HG02943 (cell line): Measurements from ENCODE around the gene SLC22A23.

Experiments
- ATAC-seq: cut with Tn5 transposase; IDR thresholded peaks from one replicate; pipeline ENCODE4 v1.9.1; 2021; ENCODE audit warnings: mild to moderate bottlenecking, low read depth, moderate library complexity; ENCODE audit not compliant: unreplicated experiment

The SLC22A23 gene

DNA sequence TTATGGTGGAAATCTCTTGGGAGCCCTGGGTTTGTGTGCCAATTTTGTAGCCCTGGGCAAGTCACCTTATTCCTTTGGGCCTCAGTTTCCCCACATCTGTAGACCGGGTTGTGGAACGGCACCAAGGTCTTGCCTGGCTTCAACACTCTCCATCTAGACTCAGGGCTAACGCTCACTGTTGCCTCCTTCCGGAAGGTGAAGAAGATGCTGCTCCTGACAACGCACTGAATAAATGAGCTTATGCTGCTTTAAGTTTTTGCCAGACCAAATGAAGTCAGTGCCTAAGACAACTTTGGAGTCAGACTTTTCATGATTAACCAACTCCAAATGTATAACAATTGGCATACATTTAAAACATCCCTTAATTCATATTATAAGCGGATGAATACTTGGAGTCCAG, 145.0 kb downstream of the SLC22A23 start:
- ATAC-seq, result no peak

DNA sequence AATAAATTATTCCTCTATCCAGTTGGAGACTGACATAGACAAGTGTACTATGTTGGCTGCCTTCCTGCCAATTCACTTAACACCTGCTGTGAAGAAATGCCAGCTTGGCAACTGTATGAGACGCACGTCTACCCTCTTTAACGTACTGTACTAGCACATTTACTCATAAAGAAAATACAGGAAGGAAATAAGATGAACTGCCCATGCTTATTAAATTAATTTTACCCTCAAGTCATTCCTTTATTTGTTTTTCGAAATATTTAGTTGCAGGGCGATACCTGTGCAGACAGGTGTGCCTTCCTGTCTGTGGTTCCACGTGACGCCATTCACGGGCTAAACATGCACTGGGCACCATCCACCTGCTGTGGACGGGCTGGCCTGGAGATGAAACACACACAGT, 146.1 kb downstream of the SLC22A23 start:
- ATAC-seq, result no peak

DNA sequence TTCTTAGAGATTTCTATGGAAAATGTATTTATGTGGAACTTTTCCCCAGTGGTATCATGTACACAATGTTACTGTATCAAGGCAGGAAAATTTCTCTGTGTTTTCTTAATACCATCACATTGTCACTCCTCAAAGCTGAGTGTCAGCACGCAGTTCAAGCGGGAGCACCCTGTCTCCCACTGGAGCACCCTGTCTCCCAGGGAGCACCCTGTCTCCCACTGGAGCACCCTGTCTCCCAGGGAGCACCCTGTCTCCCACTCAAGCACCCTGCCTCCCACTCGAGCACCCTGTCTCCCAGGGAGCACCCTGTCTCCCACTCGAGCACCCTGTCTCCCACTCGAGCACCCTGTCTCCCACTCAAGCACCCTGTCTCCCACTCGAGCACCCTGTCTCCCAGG, 146.8 kb downstream of the SLC22A23 start:
- no peak for ATAC-seq

DNA sequence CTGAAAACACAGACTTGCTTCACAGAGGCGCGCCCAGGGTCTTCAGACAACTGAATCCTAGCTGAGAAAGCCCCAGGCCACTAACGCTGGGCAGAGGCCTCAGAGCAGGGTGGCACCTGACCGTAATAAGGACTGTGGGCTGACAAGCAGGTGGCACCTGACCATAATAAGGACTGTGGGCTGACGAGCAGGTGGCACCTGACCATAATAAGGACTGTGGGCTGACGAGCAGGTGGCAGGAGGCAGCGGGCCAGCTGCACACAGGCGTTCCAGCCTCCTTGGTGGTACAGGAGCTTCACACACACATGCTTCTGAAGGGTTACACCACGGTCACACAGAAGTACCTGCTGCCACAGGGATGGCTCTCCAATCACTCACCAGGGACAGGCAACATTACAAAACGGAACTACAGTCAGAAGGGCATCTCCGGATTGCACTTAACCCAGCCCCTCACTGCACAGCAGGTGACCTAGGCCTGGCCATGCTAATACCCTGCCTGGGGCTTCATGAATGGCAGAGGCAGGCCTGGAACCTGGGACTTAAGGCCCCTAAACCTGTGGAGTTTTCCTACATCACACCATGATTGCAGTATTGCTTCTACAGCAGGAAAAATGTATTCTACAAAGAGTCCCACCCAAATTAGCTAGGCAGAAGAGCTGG, 147.3 kb downstream of the SLC22A23 start:
- ATAC-seq, result no peak

DNA sequence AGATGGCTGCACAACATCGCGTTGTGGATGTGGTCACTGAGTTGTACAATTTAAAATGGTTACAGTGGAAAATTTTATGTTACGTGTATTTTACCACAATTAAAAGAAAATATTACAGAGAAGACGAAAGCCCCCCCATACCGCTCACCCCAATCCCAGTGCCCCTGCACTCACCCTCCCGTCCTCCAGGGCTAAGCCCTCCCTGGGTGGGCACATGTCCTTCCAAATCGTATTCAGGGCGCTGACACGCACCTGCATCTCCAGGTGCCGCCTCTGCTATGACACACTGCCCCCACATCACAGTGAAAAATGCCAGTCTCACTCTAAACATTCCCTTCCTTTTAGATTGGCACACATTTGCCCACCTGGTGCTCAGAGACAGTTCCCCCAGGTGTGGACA, 148.7 kb downstream of the SLC22A23 start:
- no peak for ATAC-seq

DNA sequence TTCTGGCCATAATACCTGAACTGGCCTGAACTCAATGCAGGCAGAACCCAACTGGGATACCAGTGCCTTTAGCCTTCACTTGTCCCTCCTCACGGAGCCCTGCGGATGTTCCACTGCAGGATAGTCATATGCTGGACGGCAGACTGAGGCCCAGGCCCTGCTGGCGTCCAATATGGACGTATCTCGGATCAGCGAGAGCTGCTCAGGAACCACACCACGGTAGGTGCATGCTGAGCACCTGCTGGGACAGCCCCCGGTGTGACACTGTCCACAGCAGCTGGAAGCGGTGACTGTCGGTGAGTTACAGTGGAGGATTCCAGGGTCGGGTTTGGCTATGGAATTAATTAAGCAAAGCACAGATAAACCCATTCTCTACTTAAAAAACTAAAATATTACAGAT, 149.4 kb downstream of the SLC22A23 start:
- no peak for ATAC-seq

DNA sequence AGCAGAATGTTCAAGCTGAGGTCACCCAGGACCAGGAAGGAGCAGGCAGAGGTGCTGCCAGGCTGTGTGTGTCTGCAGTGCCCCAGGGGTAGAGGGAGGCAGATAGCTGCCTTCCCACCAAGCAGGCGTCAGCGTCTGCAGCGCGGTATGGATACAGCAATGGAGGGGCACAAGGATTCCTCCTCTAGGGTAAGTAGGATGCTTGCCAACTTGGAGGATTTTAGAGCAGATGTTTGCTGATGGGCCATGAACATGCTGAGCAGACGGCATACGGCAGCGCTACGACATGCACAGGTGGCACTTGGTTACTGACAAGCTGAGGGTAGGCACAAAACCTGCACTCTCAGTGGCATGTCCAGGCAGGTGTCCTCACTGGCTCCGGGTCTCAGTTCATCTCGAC, 150.0 kb downstream of the SLC22A23 start:
- ATAC-seq, result no peak

DNA sequence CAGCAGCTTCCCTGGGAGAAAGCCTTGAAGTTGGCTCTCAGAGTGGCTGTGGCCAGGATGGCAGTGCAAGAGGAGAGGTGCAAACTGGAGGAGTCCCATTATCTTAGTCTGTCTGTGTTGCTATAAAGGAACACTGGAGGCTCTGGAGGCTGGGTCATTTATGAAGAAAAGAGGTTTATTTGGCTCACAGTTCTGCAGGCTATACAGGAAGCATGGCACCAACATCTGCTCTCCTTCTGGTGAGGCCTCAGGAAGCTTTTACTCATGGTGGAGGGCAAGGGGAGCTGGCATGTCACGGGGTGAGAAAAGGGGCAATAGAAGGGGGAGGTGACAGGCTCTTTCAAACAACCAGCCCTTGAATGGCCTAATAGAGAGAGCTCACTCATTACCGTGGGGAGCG, 151.0 kb downstream of the SLC22A23 start:
- ATAC-seq, result no peak

DNA sequence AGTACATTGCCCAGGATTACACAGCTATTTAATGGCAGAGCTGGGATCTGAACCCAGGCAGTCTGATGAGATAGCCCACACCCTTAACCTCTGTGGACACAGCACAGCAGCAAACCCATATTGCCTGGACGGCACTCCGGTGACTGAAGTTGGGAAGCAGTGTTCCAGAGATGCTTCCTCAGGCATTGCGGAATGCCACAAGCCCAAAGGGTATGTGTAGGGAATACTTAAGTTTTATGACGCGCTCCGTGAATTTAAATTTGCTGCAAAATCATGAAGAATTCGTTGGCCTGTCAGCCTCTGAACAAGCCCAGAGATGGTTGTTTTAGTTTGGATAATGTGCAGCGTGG, 151.7 kb downstream of the SLC22A23 start:
- ATAC-seq, result no peak

DNA sequence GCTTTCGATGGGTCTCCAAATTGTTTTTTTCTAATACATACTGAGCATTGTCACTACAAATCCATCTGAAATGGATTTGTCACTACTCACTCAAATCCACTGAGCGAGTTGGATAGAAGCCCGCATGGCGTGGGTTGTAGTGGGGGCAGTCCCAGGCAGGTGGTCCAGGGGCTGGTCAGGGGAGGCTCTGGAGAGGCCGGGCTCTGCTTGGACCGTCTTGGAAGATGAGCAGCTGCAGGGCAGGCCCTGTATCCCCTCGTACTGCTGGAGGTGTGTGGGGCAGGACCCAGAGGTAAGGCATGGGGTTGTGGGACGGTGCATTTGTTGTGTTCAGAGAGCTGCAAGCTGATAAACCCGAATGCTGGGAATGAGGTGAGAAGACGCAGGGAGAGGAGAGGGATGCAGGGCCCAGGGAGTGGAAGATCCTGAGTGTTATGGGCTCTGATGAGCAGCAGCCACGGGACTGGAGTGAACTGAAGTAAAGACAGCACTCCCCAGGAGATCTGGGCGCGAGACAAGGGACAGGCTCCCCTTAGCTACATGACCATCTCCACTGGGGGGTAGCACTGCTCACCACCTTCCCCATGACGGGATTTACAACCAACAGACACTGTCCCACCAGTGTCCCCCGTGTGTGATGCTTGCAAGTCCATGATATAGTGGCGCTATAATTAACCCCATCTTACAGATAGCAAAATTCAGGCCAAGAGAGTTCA, 152.2 kb downstream of the SLC22A23 start:
- ATAC-seq, result no peak

DNA sequence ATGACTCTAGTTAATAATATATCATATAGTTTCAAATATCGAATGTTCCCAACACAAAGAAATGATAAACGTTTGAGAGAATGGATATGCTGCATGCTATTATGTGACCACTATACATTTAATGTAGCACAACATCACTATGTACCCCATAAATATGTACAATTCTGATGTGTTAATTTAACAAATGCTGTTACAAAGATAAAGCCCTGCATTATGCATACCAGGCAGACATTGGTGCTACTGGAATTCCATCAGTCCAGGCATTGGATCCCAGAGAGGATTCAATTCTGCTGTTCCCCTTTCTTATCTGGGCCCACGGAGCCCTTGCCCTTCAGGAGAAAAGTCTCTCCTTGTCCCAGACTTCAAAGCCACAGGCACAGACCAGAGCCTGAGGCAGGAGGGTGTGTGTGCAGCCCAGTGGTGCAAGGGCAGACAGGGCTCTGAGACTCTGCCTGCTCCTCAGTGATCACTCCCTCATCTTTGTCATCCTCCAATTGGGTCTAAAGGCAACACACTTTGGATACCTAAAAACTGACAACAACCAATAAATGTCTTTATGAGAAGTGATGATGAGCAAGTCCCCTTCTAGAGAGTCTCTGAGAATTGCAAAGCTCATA, 152.9 kb downstream of the SLC22A23 start:
- ATAC-seq, result no peak

DNA sequence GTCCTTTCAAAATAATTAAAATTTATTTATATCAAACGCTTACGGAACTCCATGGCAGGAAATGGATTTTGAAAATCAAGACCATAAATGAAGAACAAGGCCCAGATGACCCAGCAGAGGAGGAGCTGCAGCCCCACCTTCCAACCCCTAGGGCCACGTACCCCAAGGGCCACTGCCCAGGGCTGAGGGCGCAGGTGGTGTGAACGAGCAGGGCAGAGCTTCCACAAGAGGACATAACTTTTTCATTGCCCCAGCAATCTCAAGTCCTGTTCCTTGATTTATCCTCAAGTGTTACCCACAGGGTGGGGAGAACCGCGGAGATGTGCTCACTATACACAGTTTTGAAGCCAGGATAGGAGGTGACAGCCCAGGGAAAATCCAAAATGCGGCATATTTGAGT, 155.3 kb downstream of the SLC22A23 start:
- ATAC-seq, result no peak

DNA sequence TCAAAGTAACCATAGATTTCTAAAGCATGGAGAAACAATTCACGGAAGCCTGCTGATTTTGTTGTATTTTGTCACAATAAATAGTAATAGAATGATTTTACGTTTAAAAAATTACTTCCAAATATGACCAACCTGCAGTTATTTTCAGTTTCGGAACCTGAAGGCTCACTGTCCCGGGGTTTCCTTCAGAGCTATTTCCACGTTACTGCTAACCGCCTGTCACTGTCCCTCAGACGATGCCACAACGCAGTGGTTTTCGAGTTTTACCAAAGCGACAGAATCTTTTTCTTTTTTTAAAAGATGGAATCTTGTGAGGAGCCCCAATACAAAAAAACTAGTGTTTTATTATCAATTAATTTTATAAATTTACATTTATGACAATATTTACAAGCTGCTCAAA, 157.6 kb downstream of the SLC22A23 start:
- ATAC-seq, result no peak

DNA sequence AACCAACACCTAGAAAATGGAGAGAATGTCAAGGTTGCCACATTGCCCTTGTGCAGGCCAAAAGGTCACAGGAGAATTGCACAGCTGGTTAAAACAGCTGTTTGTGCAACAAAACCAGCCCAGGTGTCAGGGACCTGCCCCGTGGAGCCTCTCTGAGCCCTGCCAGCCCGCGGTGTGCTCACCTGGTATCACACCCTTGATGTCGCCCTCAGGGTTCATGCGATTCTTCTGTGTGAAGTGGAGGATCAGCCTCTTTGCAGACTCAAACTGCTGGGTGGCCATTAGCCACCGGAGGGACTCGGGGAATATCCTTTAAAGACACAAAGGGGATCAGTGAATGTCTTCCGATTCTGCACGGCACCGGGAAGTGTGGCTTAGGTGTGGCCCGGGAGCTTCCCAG, 158.9 kb downstream of the SLC22A23 start:
- ATAC-seq, result no peak

DNA sequence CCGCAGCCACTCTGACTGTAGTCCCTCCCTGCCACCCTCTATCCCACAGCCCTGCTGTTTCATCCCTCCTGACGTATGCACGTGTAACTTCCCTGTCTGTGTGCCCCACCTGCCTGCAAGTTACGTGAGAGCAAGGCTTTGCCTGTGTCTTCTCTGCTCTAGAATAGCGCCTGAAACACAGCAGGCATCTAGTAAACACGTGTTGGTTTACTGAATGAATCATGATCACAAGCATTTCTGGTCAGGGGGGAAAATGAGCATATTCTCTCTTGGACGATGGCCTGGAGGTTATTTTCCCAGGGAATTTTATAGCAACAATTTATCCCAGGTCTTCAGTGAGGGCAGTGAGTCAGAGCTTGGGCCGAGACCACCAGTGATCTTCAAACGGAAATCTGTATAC, 159.8 kb downstream of the SLC22A23 start:
- no peak for ATAC-seq

DNA sequence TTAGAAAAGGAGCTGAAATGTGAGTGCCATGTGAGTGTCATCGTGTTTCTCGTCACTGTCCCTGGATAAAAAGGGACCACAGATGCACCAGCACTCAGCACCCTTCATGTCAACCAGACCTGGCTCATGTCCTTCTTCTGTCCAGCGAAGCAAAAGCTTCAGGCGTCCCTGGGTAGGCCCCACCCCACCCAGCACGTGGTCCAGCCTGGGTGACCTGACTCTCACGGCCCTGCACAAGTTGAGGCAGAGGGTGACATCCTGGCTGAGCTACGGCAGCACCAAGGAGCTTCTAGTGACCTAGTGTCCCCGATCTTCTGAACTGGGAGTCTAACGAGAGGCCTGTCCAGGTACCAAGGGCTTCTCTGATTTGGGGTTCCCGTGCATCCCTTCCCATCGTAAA, 160.3 kb downstream of the SLC22A23 start:
- ATAC-seq, result no peak

DNA sequence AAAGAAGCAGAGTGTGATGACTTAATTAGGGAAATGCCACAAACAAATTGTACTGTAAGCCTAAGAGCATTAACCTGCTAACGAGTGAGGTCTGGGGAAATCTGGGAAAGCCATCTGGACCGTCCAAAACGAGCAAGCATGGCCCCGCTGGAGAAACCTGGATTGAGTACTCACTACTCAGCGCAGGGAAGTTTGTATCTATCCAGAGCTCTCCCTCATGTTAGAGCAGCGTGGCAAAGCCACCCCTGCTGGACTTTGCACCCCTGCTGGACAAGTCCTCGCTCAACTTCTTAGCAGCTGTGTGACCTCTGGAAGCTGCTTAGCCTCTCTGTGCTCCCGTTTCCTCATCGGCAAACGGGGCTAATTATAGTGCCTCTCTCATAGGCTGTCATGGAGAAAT, 160.8 kb downstream of the SLC22A23 start:
- ATAC-seq, result no peak

DNA sequence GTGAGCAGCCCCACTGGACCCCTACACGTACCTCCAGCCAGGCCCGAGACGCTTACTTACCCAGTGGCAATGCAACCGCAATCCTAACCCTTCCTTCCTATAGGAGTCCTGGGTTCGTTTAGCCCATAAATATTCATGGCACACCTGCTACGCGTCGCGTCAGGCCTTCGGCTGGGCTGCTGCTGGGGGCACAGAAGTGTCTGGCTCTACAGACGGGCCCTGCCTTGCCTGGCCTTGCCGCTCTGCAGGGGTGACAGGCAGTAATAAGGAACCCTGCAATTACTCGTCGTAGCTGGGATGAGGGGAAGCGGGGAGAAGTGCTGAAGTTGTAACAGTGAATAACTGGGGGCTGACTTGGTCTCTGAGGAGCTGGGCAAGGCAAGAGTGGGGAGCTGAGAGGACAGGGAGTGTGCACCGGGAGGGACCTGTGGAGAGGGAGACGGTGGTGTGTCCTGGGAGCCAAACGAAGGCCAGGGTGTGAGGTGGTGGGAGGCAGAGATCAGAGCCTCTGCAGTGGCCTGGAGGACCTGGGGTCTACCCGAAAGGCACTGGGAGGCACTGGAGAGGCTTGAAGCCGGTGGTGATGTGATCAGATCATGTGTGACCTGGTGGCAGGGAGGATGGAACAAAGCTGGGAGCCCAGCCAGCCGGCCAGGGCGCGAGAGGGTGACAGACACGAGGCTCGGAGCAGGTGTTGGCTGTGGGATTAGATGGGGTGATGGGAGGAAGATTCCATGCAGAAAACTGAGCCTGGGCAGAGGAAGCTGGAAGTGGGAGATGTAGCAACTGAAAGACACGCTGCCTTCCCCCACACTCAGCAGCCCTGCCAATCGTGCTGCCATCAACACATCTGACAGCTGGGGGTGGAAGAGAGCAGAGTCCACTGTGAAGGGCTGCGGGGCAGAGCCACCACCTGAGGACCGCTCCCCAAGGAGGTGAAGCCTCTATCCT, 161.7 kb downstream of the SLC22A23 start:
- ATAC-seq, result no peak

DNA sequence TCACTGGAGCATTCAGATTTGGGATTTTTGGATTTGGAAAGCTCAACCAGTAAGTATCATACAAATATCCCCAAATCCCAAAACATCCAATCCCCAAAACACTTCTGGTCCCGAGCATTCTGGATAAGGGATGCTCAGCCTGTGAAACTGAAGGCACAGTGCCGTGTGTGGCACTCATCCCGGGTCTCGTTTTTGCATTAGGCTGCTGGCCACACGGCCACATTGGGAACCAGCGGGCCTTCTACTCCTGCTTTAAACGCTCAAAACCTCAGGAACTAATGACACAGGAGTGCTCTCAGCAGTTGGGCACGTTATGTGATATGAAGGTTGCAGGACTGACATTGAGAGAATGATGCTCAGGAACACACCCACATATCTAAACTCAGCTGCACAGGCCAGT, 162.5 kb downstream of the SLC22A23 start:
- no peak for ATAC-seq

DNA sequence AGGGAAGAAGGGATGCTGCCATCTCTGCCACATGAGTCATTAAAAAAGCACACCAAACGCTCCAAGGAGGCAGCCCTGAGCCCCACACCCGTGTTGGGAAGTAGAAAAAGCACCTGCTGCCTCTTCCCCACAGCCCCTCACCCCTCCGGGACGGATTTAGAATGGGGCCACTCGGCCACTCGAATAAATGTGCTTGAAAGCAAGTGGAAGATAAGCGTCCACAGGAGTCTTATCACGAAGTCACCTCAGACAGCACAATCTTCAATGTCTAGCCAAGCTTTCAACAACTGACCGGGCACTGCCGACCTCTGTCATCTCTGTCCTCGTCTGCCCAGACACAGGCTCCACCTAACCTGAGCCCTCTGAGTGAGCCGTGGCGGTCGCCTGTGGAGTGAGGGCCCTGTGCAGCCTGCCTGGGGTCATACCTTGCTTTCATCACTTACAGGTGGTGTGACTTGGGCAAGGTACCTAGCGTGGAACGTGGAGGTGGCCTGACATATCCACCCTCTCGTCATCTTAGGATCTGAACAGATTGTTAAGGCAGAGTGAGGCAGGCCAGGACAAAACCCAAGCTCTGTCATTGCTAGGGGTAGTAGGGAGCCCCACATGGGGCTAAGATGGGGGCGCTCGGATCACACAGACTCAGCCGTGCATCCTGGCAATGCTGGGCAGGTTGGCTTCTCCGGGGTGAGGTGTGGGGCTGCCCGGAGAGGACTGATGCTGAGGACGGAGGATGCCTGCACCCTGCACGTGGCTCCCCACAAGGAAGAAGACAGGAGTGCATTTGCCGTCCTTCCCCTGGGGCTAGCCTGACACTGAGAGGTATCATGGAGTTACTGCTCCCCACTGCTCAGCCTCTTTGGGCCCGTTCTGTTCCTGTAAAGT, 163.3 kb downstream of the SLC22A23 start:
- no peak for ATAC-seq
